Naive thymus-derived CD4-positive, alpha-beta T cell (primary cell): Measurements from ENCODE around the gene VANGL1. TPM values are rescaled to one million over a fixed set of nuclear protein-coding genes. Genes with fewer than 3 reads are reported as not detected.

Source experiments
- ATAC-seq: fragments of 150-1000 bp; cut with Tn5 transposase; 2 replicates; pipeline ENCODE4 v1.10.0; 2021; ENCODE audit warnings: mild to moderate bottlenecking, moderate library complexity
- CTCF ChIA-PET: fragments of 350-600 bp; sonication (Branson Sonifier 250); formaldehyde crosslinking; loops from one replicate; lab custom pipeline; 2021; ENCODE audit warnings: antibody characterized with exemption; lab: Charles Lee
- POLR2A ChIA-PET: fragments of 350-600 bp; sonication (Branson Sonifier 250); formaldehyde crosslinking; loops from one replicate; lab custom pipeline; 2021; ENCODE audit warnings: antibody characterized with exemption, inconsistent platforms; lab: Charles Lee
- DNase-seq, 9 donors: peaks; one replicate each; pipeline versions ENCODE4 v3.0.0 to v3.0.0-alpha.2; 2020 to 2022; ENCODE audit warnings: mixed read lengths in 1 of 9
- H3K27ac ChIP-seq: one replicate; pipeline ENCODE4 v1.7.0; 2013; ENCODE audit warnings: mild to moderate bottlenecking, low read depth, low read length, moderate library complexity
- H3K27me3 ChIP-seq, 2 donors: one replicate each; pipeline ENCODE4 v1.7.0; 2013; ENCODE audit warnings: low read length in 2 of 2, mild to moderate bottlenecking in 2 of 2, moderate library complexity in 2 of 2; ENCODE audit not compliant: control insufficient read depth in 2 of 2, insufficient read depth in 2 of 2
- H3K36me3 ChIP-seq, 3 experiments: 1 replicate in 2 of 3; 2 replicates in 1 of 3; pipeline ENCODE4 v1.7.0; 2013; ENCODE audit warnings: low read length in 3 of 3, mild to moderate bottlenecking in 3 of 3, moderate library complexity in 1 of 3; ENCODE audit not compliant: insufficient read depth in 3 of 3, control insufficient read depth in 2 of 3
- H3K4me1 ChIP-seq, 2 donors: one replicate each; pipeline ENCODE4 v1.7.0; 2013; ENCODE audit warnings: low read length in 2 of 2, mild to moderate bottlenecking in 2 of 2, moderate library complexity in 1 of 2; ENCODE audit not compliant: control insufficient read depth in 2 of 2, insufficient read depth in 2 of 2
- H3K4me3 ChIP-seq: 2 replicates; pipeline ENCODE4 v1.7.0; 2013; ENCODE audit warnings: mild to moderate bottlenecking, low read length
- H3K9me3 ChIP-seq, 3 experiments: 1 replicate in 2 of 3; 2 replicates in 1 of 3; pipeline ENCODE4 v1.7.0; 2013; ENCODE audit warnings: low read length in 3 of 3; ENCODE audit not compliant: control insufficient read depth in 2 of 3
- H3K27ac Mint-ChIP-seq, 9 donors: one replicate each; pipeline ENCODE4 v1.8.0; 2020 to 2022; ENCODE audit warnings: mixed read lengths in 9 of 9, mild to moderate bottlenecking in 8 of 9, moderate library complexity in 5 of 9, inconsistent platforms in 2 of 9
- H3K27me3 Mint-ChIP-seq, 5 donors: one replicate each; pipeline ENCODE4 v1.8.0; 2021 to 2022; ENCODE audit warnings: mixed read lengths in 5 of 5, mild to moderate bottlenecking in 1 of 5
- H3K36me3 Mint-ChIP-seq, 5 donors: one replicate each; pipeline ENCODE4 v1.8.0; 2020 to 2022; ENCODE audit warnings: mixed read lengths in 5 of 5, mild to moderate bottlenecking in 3 of 5, inconsistent platforms in 1 of 5
- H3K4me1 Mint-ChIP-seq, 7 donors: one replicate each; pipeline ENCODE4 v1.8.0; 2020 to 2022; ENCODE audit warnings: mixed read lengths in 7 of 7, mild to moderate bottlenecking in 3 of 7, inconsistent platforms in 1 of 7
- H3K4me3 Mint-ChIP-seq, 10 donors: one replicate each; pipeline ENCODE4 v1.8.0; 2020 to 2022; ENCODE audit warnings: mild to moderate bottlenecking in 10 of 10, mixed read lengths in 10 of 10, moderate library complexity in 6 of 10, inconsistent platforms in 2 of 10
- H3K9me3 Mint-ChIP-seq, 11 donors: one replicate each; pipeline ENCODE4 v1.8.0; 2020 to 2022; ENCODE audit warnings: mixed read lengths in 11 of 11, mild to moderate bottlenecking in 4 of 11, inconsistent platforms in 1 of 11, moderate library complexity in 1 of 11
- intact Hi-C, 2 donors: fragments of 100-400 bp; cut with micrococcal nuclease; formaldehyde crosslinking; loops; one replicate each; pipeline ENCODE4 v1.15.1; 2023
- polyA plus RNA-seq, 2 donors: library from polyadenylated mRNA; unstranded; fragments of 300-500 nt; fragmentation: Illumina TruSeq; gene quantifications; one replicate each; pipeline ENCODE4 v1.2.3, GENCODE V29; 2021
- total RNA-seq, 6 experiments: library from RNA in 5 of 6; stranded (reverse) in 5 of 6; gene quantifications; 1 replicate in 5 of 6; 2 replicates in 1 of 6; pipeline ENCODE4 v1.2.3 and lab custom pipeline; 2021 to 2026

Gene VANGL1
- total and polyA plus RNA-seq, 7 experiments from 2014 or later = 0.54 to 13.3 (median 1.5) TPM

DNA sequence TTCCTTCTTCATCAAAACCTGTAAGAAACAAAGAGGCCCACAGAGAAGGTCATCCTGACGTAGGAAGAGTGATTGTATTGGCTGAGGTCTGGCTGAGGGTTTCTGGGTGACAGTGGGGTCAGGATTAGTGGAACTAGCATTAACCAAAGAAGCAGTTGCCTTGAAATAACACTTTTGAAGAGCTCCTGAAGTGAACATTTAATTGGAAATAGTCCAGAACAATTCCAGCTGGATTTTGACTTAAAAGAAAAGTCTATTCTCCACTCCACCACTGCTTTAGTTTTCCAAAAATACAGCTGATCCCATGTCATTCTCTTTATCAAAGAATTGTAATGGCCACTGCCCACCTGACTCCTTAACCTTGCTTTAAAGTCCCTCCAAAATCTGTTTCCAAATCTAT is 99.0 kb downstream of the VANGL1 start:
- H3K36me3 Mint-ChIP-seq = no peaks in the 10 kb centered on the region
- peaks cover 0 to 2% (median 0%) of the 10 kb centered on the region in 11 donors for H3K9me3 Mint-ChIP-seq
- intact Hi-C loops = no loop called here
- no peak overlapping the region for H3K4me3 Mint-ChIP-seq
- H3K36me3 ChIP-seq = no peaks in the 10 kb centered on the region
- CTCF ChIA-PET = no interaction called here
- peaks cover 6 to 21% (median 12%) of the 10 kb centered on the region in 5 donors for H3K27me3 Mint-ChIP-seq
- H3K4me1 ChIP-seq = no peaks in the 10 kb centered on the region
- no peak overlapping the region for H3K27ac ChIP-seq
- POLR2A ChIA-PET = no interaction called here
- ATAC-seq (no peak), DNase-seq (no peak)
- no peak overlapping the region for H3K4me3 ChIP-seq
- H3K9me3 ChIP-seq = no peaks in the 10 kb centered on the region
- no peak overlapping the region for H3K27ac Mint-ChIP-seq
- no peaks in the 10 kb centered on the region for H3K4me1 Mint-ChIP-seq
- no peaks in the 10 kb centered on the region for H3K27me3 ChIP-seq

DNA sequence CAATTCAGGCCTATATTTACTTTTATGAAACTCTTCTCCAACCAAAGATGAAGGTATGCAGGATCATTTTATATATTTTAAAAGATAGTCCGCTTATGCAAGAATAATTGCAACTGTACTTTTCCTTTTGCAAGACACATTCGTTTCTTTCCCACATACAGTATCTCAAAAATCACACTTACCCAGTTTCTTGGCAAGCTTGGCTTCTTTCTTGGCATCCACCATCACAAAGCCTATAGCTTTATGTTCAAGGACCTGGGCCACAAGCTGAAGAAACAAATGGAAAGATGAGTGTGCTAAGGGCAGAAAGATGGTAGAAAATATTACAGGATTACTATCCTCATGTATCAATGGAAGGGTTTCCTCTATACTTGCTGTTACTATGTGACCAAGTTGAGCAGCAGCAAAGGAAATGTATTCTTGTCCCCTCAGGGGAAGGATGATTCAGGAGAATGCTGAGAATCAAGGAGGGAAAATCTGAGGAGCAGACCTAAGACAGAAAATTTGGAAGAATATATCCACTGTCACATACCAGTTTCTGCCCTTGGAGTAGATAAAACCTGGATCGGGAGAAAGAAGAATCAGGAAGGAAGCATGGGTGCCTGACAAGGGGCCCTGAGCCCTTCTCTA is 103.0 kb downstream of the VANGL1 start:
- Histone ChIP-seq H3K4me3 (no peak overlapping the region), H3K4me1 (no peaks in the 10 kb centered on the region), H3K9me3 (no peaks in the 10 kb centered on the region), H3K27me3 (no peaks in the 10 kb centered on the region), H3K27ac (no peak overlapping the region), H3K36me3 (no peaks in the 10 kb centered on the region)
- H3K27ac Mint-ChIP-seq = no peak overlapping the region
- CTCF ChIA-PET = no interaction called here
- ATAC-seq (no peak), DNase-seq (no peak)
- POLR2A ChIA-PET = no interaction called here
- H3K27me3 Mint-ChIP-seq = peaks cover 8 to 22% (median 19%) of the 10 kb centered on the region in 5 donors
- no peaks in the 10 kb centered on the region for H3K4me1 Mint-ChIP-seq
- no peaks in the 10 kb centered on the region for H3K36me3 Mint-ChIP-seq
- no peak overlapping the region for H3K4me3 Mint-ChIP-seq
- peaks cover 0 to 2% (median 0%) of the 10 kb centered on the region in 11 donors for H3K9me3 Mint-ChIP-seq
- intact Hi-C loops = no loop called here

DNA sequence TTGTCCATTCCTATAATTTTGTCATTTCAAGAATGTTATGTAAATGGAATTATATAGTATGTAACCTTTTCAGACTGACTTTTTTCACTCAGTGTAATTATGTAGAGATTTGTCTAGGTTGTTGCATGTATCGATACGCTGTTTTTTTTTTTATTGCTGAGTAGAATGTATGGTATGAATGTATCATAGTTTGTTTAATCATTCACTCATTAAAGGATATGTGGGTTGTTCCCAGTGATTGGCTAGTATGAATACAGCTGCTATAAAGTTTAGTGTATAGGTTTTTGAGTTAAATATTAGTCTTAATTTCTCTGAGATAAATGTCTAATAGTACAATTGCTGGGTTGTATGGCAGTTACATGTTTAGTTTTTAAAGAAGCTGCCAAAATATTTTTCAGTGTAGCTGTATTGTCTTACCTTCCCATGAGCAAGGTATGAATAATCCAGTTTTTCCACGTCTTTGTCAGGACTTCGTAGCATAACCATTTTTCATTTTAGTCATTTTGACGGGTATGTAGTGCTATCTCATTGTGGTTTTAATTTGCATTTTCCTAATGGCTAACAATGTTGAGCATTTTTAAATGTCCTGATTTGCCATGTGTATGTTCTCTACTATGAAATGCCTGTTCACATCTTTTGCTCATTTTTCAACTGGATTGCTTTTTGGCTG is 104.4 kb downstream of the VANGL1 start:
- H3K36me3 Mint-ChIP-seq = no peaks in the 10 kb centered on the region

More for the DNA sequence above, 104.4 kb downstream of the VANGL1 start:
- Histone ChIP-seq H3K9me3 (no peaks in the 10 kb centered on the region), H3K27ac (no peak overlapping the region), H3K27me3 (no peaks in the 10 kb centered on the region), H3K4me3 (no peak overlapping the region), H3K36me3 (no peaks in the 10 kb centered on the region), H3K4me1 (no peaks in the 10 kb centered on the region)
- H3K9me3 Mint-ChIP-seq = peaks cover 0 to 2% (median 0%) of the 10 kb centered on the region in 11 donors
- DNase-seq (no peak), ATAC-seq (no peak)
- H3K4me1 Mint-ChIP-seq = no peaks in the 10 kb centered on the region
- intact Hi-C loops = no loop called here
- ChIA-PET CTCF (no interaction called here), POLR2A (no interaction called here)
- H3K27ac Mint-ChIP-seq = no peak overlapping the region
- no peak overlapping the region for H3K4me3 Mint-ChIP-seq
- H3K27me3 Mint-ChIP-seq = peaks cover 10 to 21% (median 16%) of the 10 kb centered on the region in 5 donors

Other genes starting within 250 kb of the VANGL1 start
- not detected for gene CASQ2, start 126.7 kb downstream of the VANGL1 start, total RNA-seq
- gene CASQ2, start 126.7 kb downstream of the VANGL1 start, polyA plus RNA-seq = not detected
- gene NHLH2, start 199.2 kb downstream of the VANGL1 start, total RNA-seq = not detected
- gene NHLH2, start 199.2 kb downstream of the VANGL1 start, polyA plus RNA-seq = not detected